GM12878 (cell line): ENCODE results near the gene TMTC1. TPM values are rescaled to one million over a fixed set of nuclear protein-coding genes. Genes with fewer than 3 reads are reported as not detected.
A peak's percentile ranks its signal among the peaks of the same experiment; 100 is the strongest.

ENCODE experiments used
- ATAC-seq: fragments of 200-7000 bp; cut with Tn5 transposase; 3 replicates; pipeline ENCODE4 v1.9.1; 2020; ENCODE audit warnings: mild to moderate bottlenecking, moderate library complexity
- BruUV-seq: library from RNA; stranded (reverse); fragments of 400-500 nt; replicated peaks from 2 replicates; lab custom pipeline; 2021; lab: Mats Ljungman, UMichigan
- CTCF ChIA-PET: fragments of 300-600 bp; sonication (Branson Sonifier 250); formaldehyde crosslinking; extraction: SDS; loops from one replicate; lab custom pipeline; 2021; ENCODE audit warnings: inconsistent platforms; lab: Yijun Ruan, JAX
- POLR2A ChIA-PET: fragments of 350-600 bp; formaldehyde crosslinking; extraction: SDS; loops from one replicate; lab custom pipeline; 2021; ENCODE audit warnings: inconsistent platforms; lab: Charles Lee
- RAD21 ChIA-PET: fragments of 300-600 bp; sonication (Branson Sonifier 250); formaldehyde crosslinking; loops from one replicate; lab custom pipeline; 2023; ENCODE audit warnings: antibody characterized with exemption; ENCODE audit not compliant: unreplicated experiment; lab: Charles Lee
- SMC1A ChIA-PET: fragments of 300-600 bp; sonication (Branson Sonifier 250); formaldehyde crosslinking; loops from one replicate; lab custom pipeline; 2023; ENCODE audit not compliant: unreplicated experiment, uncharacterized antibody; lab: Charles Lee
- DNase-seq: peaks from one replicate; pipeline ENCODE4 v3.0.0-alpha.2; 2011; ENCODE audit warnings: low read depth, low spot score
- FAIRE-seq: peaks from 3 replicates; lab custom pipeline; 2011; peaks lifted over from hg19 to GRCh38; lab: Jason Lieb, UNC
- H2AFZ ChIP-seq: 2 replicates; pipeline ENCODE4 v1.6.0; 2011; ENCODE audit warnings: low read depth, low read length, control low read depth; ENCODE audit not compliant: control insufficient read depth
- H3K27ac ChIP-seq: 2 replicates; pipeline ENCODE4 v1.5.1; 2011; ENCODE audit warnings: control low read depth; ENCODE audit not compliant: control insufficient read depth, insufficient read depth
- H3K27me3 ChIP-seq, 2 experiments: replicated peaks in 1 of 2; 2 replicates each; pipeline versions ENCODE4 v1.6.0 to v1.6.1; 2011; ENCODE audit warnings: low read length in 1 of 2; ENCODE audit not compliant: control insufficient read depth in 2 of 2, insufficient read depth in 2 of 2
- H3K36me3 ChIP-seq, 2 experiments: 2 replicates each; pipeline ENCODE4 v1.5.1; 2011; ENCODE audit warnings: low read length in 1 of 2; ENCODE audit not compliant: control insufficient read depth in 2 of 2, insufficient read depth in 2 of 2
- H3K4me1 ChIP-seq: 2 replicates; pipeline ENCODE4 v1.6.1; 2011; ENCODE audit warnings: mild to moderate bottlenecking, low read length, moderate library complexity, mixed read lengths; ENCODE audit not compliant: control insufficient read depth, insufficient read depth
- H3K4me2 ChIP-seq: 2 replicates; pipeline ENCODE4 v1.6.0; 2011; ENCODE audit warnings: control low read depth; ENCODE audit not compliant: control insufficient read depth, insufficient read depth
- H3K4me3 ChIP-seq: fragments of 200-600 bp; sonication (generic); 2 replicates; pipeline ENCODE4 v1.5.1; 2016
- H3K79me2 ChIP-seq: 2 replicates; pipeline ENCODE4 v1.6.0; 2011; ENCODE audit warnings: low read length; ENCODE audit not compliant: control insufficient read depth, insufficient read depth
- H3K9ac ChIP-seq: 2 replicates; pipeline ENCODE4 v1.8.0; 2011; ENCODE audit warnings: low read length, control low read depth, mixed read lengths; ENCODE audit not compliant: control insufficient read depth, insufficient read depth
- H3K9me3 ChIP-seq: replicated peaks from 3 replicates; pipeline ENCODE4 v1.5.1; 2011; ENCODE audit warnings: mild to moderate bottlenecking, low read length; ENCODE audit not compliant: control insufficient read depth, insufficient read depth
- H4K20me1 ChIP-seq: 2 replicates; pipeline ENCODE4 v1.6.0; 2011; ENCODE audit not compliant: control insufficient read depth, insufficient read depth
- CREB1 ChIP-seq: IDR thresholded peaks from 2 replicates; pipeline ENCODE4 v1.6.1; 2012; ENCODE audit warnings: low read depth, mild to moderate bottlenecking, inconsistent platforms
- FOXK2 ChIP-seq: fragments of 450-650 bp; IDR thresholded peaks from 2 replicates; pipeline ENCODE4 v1.6.1; 2017; ENCODE audit warnings: mild to moderate bottlenecking, moderate library complexity
- HDAC2 ChIP-seq: fragments of 200-600 bp; sonication (generic); IDR thresholded peaks from 2 replicates; pipeline ENCODE4 v1.6.1; 2017
- IKZF1 ChIP-seq: fragments of 450-650 bp; conservative IDR thresholded peaks from 2 replicates; pipeline ENCODE4 v1.6.1; 2017; ENCODE audit warnings: antibody characterized with exemption, mild to moderate bottlenecking
- KAT2A ChIP-seq: conservative IDR thresholded peaks from 2 replicates; pipeline ENCODE4 v1.6.1; 2011; ENCODE audit warnings: low read depth, low read length; ENCODE audit not compliant: control insufficient read depth
- KLF5 ChIP-seq: fragments of 450-650 bp; IDR thresholded peaks from 2 replicates; pipeline ENCODE4 v1.6.1; 2014; ENCODE audit warnings: mild to moderate bottlenecking; ENCODE audit not compliant: partially characterized antibody
- LARP7 ChIP-seq: fragments of 450-650 bp; IDR thresholded peaks from 2 replicates; pipeline ENCODE4 v1.6.1; 2017; ENCODE audit warnings: mild to moderate bottlenecking
- NBN ChIP-seq: fragments of 450-650 bp; IDR thresholded peaks from 2 replicates; pipeline ENCODE4 v1.6.1; 2016
- PML ChIP-seq: IDR thresholded peaks from 2 replicates; pipeline ENCODE4 v1.6.1; 2012; ENCODE audit warnings: low read length, inconsistent platforms
- RFX5 ChIP-seq: IDR thresholded peaks from 2 replicates; pipeline ENCODE4 v1.6.1; 2011; ENCODE audit warnings: low read depth, low read length, improper control_type of control experiment
- SMAD1 ChIP-seq: fragments of 450-650 bp; IDR thresholded peaks from 2 replicates; pipeline ENCODE4 v1.6.1; 2018; ENCODE audit warnings: mild to moderate bottlenecking, low read depth; ENCODE audit not compliant: partially characterized antibody
- SMAD5 ChIP-seq: IDR thresholded peaks from 2 replicates; pipeline ENCODE4 v1.6.1; 2016; ENCODE audit warnings: antibody characterized with exemption, low read depth
- SMC3 ChIP-seq: IDR thresholded peaks from 2 replicates; pipeline ENCODE4 v1.6.1; 2011; ENCODE audit warnings: low read length, improper control_type of control experiment, borderline replicate concordance
- SREBF2 ChIP-seq: IDR thresholded peaks from 2 replicates; pipeline ENCODE4 v1.6.1; 2012; ENCODE audit warnings: mild to moderate bottlenecking, low read length
- ZBTB40 ChIP-seq: fragments of 450-650 bp; IDR thresholded peaks from 2 replicates; pipeline ENCODE4 v1.6.1; 2016; ENCODE audit warnings: mild to moderate bottlenecking, moderate library complexity, borderline replicate concordance
- ZNF24 ChIP-seq: fragments of 450-650 bp; IDR thresholded peaks from 2 replicates; pipeline ENCODE4 v1.6.1; 2017; ENCODE audit warnings: antibody characterized with exemption, mild to moderate bottlenecking
- WGBS: methylation state at CpG from one replicate; pipeline ENCODE4 v1.1.6; 2016; ENCODE audit warnings: low lambda C conversion rate; ENCODE audit not compliant: insufficient replicate concordance, insufficient coverage; ENCODE audit errors: missing lambda C conversion rate; 5-methylcytosine and 5-hydroxymethylcytosine counted together
- in situ Hi-C: fragments of 300-500 bp; cut with MboI; formaldehyde crosslinking; loops from 9 replicates; pipeline ENCODE4 v1.14.3; 2018; ENCODE audit warnings: mixed read lengths
- intact Hi-C: fragments of 100-400 bp; cut with micrococcal nuclease; formaldehyde crosslinking; loops from one replicate; pipeline ENCODE4 v1.14.2; 2022; ENCODE audit not compliant: unreplicated experiment
- polyA plus RNA-seq, 11 experiments: library from polyadenylated mRNA; depleted of rRNA in 4 of 11; unstranded in 6 of 11; stranded (reverse) in 5 of 11; fragments of >200 nt; fragmentation: Nextera tagmentation in 4 of 11; fragmentation: Illumina TruSeq in 1 of 11; extraction: Ambion mirVana in 4 of 11; extraction: Trizol in 1 of 11; gene quantifications; 1 replicate in 1 of 11; 2 replicates in 10 of 11; pipeline versions ENCODE4 v1.2.1 to v1.2.3, GENCODE V29; 2011 to 2016; ENCODE audit warnings: inconsistent platforms in 2 of 11, missing spikeins in 2 of 11, low read depth in 1 of 11
- total RNA-seq, 4 experiments: library from RNA; depleted of rRNA in 3 of 4; stranded (reverse); fragments of >200 nt in 3 of 4; fragmentation: Illumina TruSeq in 1 of 4; extraction: Trizol in 1 of 4; gene quantifications; 2 replicates each; pipeline versions ENCODE4 v1.2.1 to v1.2.3, GENCODE V29; 2013 to 2021

TMTC1 gene
- total and polyA plus RNA-seq, 10 of the 15 experiments (the other 5 are each of a cell fraction or from before 2014, with no cell fraction given) = 0.10 to 20.9 (median 0.57) TPM

DNA sequence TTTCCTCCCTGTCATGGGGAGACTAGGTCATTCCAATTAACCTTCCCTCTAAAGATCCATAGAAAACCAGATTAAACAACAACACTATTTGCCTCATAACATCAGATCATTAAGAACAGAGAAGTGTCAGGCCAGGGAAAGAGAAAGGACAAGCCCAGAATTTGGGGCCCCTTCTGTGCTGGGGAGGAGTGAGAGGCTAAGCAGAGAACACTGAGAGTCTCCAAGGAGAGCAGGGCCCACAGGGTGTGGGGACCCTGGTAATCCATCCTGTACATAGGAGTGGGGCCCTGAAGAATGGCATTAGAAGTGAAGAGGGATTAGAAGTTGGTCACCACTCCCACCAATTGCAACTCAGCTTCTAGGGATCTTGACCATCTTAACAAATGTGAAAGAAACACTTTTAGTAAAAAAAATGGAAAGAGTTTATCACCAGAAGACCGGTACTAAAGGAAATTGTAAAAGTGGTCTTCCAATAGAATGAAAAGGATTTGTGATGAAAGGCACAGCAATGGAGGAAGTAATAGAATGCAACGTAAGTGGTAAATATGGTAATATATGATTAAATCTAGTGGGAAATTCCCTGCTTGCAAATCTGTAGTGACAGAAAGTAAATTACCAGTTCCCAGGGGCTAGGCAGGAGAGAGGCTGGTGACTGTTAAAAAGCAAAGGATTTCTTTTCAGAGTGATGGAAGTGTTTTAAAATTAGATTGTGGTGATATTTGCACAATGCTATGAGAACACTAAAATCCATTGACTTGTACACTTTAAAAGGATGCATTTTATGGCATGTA lies 14.0 kb upstream of the TMTC1 start:
- SMC1A ChIA-PET = interaction anchor here (1.2 kb wide), 1 partner anchor 15 kb away, joined by 5 read pairs; the partner anchor contains the start of gene TMTC1
- BruUV-seq = no TSS peak
- intact Hi-C loops = no loop called here

GRCh38 chr12:29796823-29797263 lies 13.1 kb upstream of the TMTC1 start:
- Histone ChIP-seq H3K27ac (no peak overlapping the region), H3K79me2 (no peaks in the 10 kb centered on the region), H4K20me1 (no peaks in the 10 kb centered on the region), H3K4me1 (no peaks in the 10 kb centered on the region), H3K4me2 (no peak overlapping the region), H3K4me3 (no peak overlapping the region), H3K9ac (no peak overlapping the region), H3K27me3 (no peaks in the 10 kb centered on the region), H3K36me3 (no peaks in the 10 kb centered on the region), H2AFZ (no peak overlapping the region), H3K9me3 (peaks cover 5% of the 10 kb centered on the region; the same call in 2 of the 3 replicates)
- 41% methylated on average over 6 of the region's 6 CpGs for WGBS
- in situ Hi-C loops = no loop called here
- RAD21 ChIA-PET = interaction anchor here (1.3 kb wide), 1 partner anchor 243 kb away, joined by 3 read pairs; no protein-coding TSS in a partner anchor
- SMC1A ChIA-PET = interaction anchor here (1.2 kb wide), 2 partner anchors 14 to 70 kb away, joined by 3 to 5 read pairs; partner anchors contain the start of gene TMTC1
- POLR2A ChIA-PET = interaction anchor here (0.7 kb wide), 1 partner anchor 1648 kb away, joined by 6 read pairs; no protein-coding TSS in a partner anchor
- intact Hi-C loops = no loop called here
- ATAC-seq (no peak), FAIRE-seq (no peak), DNase-seq (no peak)
- CTCF ChIA-PET = interaction anchor here (0.7 to 1.6 kb wide), 2 partner anchors 48 to 1141 kb away, joined by 3 read pairs; no protein-coding TSS in a partner anchor
- no TSS peak for BruUV-seq
- no peak for TF ChIP-seq FOXK2
- TF ChIP-seq ZBTB40 = no peak
- TF ChIP-seq SREBF2 = no peak
- TF ChIP-seq PML = no peak
- TF ChIP-seq IKZF1 = no peak
- TF ChIP-seq RFX5 = no peak
- no peak for TF ChIP-seq SMAD1
- no peak for TF ChIP-seq ZNF24
- TF ChIP-seq SMC3 = no peak
- no peak for TF ChIP-seq KAT2A
- no peak for TF ChIP-seq SMAD5
- TF ChIP-seq KLF5 = no peak
- TF ChIP-seq NBN = no peak

More for the DNA sequence above, 14.0 kb upstream of the TMTC1 start:
- 21% methylated on average over 2 of the region's 2 CpGs for WGBS
- H3K79me2 ChIP-seq = no peaks in the 10 kb centered on the region
- H3K9ac ChIP-seq = no peak overlapping the region
- ATAC-seq = peak; percentile 74
- no peak for TF ChIP-seq CREB1
- TF ChIP-seq NBN = no peak
- TF ChIP-seq LARP7 = no peak
- TF ChIP-seq HDAC2 = no peak
- TF ChIP-seq, all 136 proteins: peak for 0
- no peak for DNase-seq
- Histone ChIP-seq H3K9me3 (no peaks in the 10 kb centered on the region; the same call in 1 of the 3 replicates), H3K4me2 (no peak overlapping the region), H3K36me3 (no peaks in the 10 kb centered on the region), H4K20me1 (no peaks in the 10 kb centered on the region), H3K4me1 (no peaks in the 10 kb centered on the region), H2AFZ (no peak overlapping the region), H3K4me3 (no peak overlapping the region), H3K27ac (no peak overlapping the region), H3K27me3 (no peaks in the 10 kb centered on the region)
- CTCF ChIA-PET = interaction anchor here (1.6 kb wide), 1 partner anchor 47 kb away, joined by 3 read pairs; no protein-coding TSS in a partner anchor
- RAD21 ChIA-PET = no interaction called here
- in situ Hi-C loops = no loop called here
- POLR2A ChIA-PET = no interaction called here
- no peak for FAIRE-seq
